Measurements from ENCODE around the gene CSAD.

CSAD gene

DNA sequence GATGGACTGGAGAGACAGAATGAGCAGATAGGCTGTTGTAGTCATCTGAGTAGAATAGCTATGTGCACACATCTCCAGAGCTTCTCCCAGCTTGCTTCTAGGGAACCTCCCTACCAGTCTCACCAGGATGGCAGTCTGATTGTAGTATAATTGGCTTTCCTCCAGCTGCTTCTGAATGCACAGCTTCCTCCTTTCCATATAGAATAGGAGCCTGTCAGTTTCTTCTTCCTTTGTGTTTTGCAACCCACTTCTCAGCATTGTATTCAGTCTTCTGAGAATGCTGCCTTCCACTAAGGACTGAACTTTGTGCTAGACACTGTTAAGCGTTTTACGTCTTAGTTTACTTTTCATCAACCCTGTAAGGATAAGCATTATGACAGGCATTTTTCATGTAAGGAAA, 2.2 kb upstream of the CSAD start:
- H4K91ac ChIP-seq (ENCODE audit: low read length), result no peak overlapping the region
- H2AK5ac ChIP-seq (ENCODE audit: low read length, severe bottlenecking), result no peak overlapping the region
- H3K9me3 ChIP-seq (ENCODE audit: control insufficient read depth, low read length), result no peaks in the 10 kb centered on the region
- no peak overlapping the region for H4K8ac ChIP-seq (ENCODE audit: low read length)
- H3K27me3 ChIP-seq (ENCODE audit: control insufficient read depth in 1 of 2, insufficient read depth in 1 of 2, low read length in 2 of 2), result no peaks in the 10 kb centered on the region
- H3K9ac ChIP-seq (ENCODE audit: low read length), result peak overlapping the region; percentile 98
- H3K18ac ChIP-seq (ENCODE audit: low read depth in 1 of 2, low read length in 2 of 2), result no peak overlapping the region
- H2BK12ac ChIP-seq (ENCODE audit: low read length in 2 of 2), result no peak overlapping the region
- no peak for DNase-seq
- no peak overlapping the region for H3K23ac ChIP-seq (ENCODE audit: low read length in 2 of 2)
- no peak overlapping the region for H2AFZ ChIP-seq (ENCODE audit: low read depth, low read length)
- WGBS, result no CpG with 5 or more reads among the region's 2 CpGs
- H3K4me3 ChIP-seq (ENCODE audit: insufficient read depth in 1 of 2, low read depth in 1 of 2, low read length in 2 of 2), result peak overlapping the region in 1 of 2 experiments; percentile 89
- peaks cover 35 to 62% of the 10 kb centered on the region in 2 experiments for H3K36me3 ChIP-seq (ENCODE audit: control insufficient read depth in 1 of 2, insufficient read depth in 2 of 2, low read depth in 1 of 2, low read length in 2 of 2)
- H3K27ac ChIP-seq (ENCODE audit: low read length, poor library complexity, severe bottlenecking), result no peak overlapping the region
- peaks cover 29% of the 10 kb centered on the region for H3K79me1 ChIP-seq (replicated peaks; ENCODE audit: low read length, poor library complexity, severe bottlenecking)
- H2BK5ac ChIP-seq (ENCODE audit: low read depth, low read length, poor library complexity, severe bottlenecking), result no peak overlapping the region
- no peak overlapping the region for H2BK15ac ChIP-seq (ENCODE audit: low read depth, poor library complexity, severe bottlenecking)
- H3K4me1 ChIP-seq (ENCODE audit: control insufficient read depth, insufficient read depth, low read depth, low read length), result peaks cover 5% of the 10 kb centered on the region
- H2BK120ac ChIP-seq (ENCODE audit: low read depth, low read length), result no peak overlapping the region
- H3K4ac ChIP-seq (ENCODE audit: low read depth in 1 of 2, low read length in 2 of 2), result no peak overlapping the region
- peak overlapping the region; percentile 7 for H3K4me2 ChIP-seq (ENCODE audit: low read length, poor library complexity, severe bottlenecking)
- H3K14ac ChIP-seq (ENCODE audit: low read length in 2 of 2), result no peak overlapping the region

DNA sequence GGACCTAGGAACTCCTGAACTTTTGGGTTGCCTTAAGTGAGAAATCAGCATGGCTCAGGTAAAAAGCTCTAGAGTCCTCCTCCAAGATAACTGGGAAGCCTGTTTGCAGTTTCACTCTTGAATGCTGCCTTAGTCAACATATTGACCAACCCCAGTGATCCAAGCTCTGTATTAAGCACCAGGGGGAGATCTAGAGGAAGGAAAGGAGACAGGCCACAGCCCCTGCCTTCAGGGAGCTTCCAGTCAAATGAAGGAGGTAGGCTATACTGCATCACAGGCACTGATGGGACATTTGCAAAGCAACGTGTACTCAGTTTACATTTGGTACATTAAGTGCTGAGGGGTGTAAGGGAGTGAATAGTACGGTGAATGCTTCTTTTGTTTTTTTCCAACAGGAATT, 1.2 kb upstream of the CSAD start:
- no peak overlapping the region for H2AFZ ChIP-seq (ENCODE audit: low read depth, low read length)
- H3K14ac ChIP-seq (ENCODE audit: low read length in 2 of 2), result no peak overlapping the region
- peak overlapping the region in 1 of 2 experiments; percentile 89 for H3K4me3 ChIP-seq (ENCODE audit: insufficient read depth in 1 of 2, low read depth in 1 of 2, low read length in 2 of 2)
- no peaks in the 10 kb centered on the region for H3K9me3 ChIP-seq (ENCODE audit: control insufficient read depth, low read length)
- H3K23ac ChIP-seq (ENCODE audit: low read length in 2 of 2), result no peak overlapping the region
- H3K79me1 ChIP-seq (replicated peaks; ENCODE audit: low read length, poor library complexity, severe bottlenecking), result peaks cover 29% of the 10 kb centered on the region
- peak; percentile 23 for DNase-seq
- no peaks in the 10 kb centered on the region for H3K27me3 ChIP-seq (ENCODE audit: control insufficient read depth in 1 of 2, insufficient read depth in 1 of 2, low read length in 2 of 2)
- H2BK12ac ChIP-seq (ENCODE audit: low read length in 2 of 2), result no peak overlapping the region
- peak overlapping the region; percentile 22 for H4K8ac ChIP-seq (ENCODE audit: low read length)
- no peak overlapping the region for H2AK5ac ChIP-seq (ENCODE audit: low read length, severe bottlenecking)
- H3K27ac ChIP-seq (ENCODE audit: low read length, poor library complexity, severe bottlenecking), result peak overlapping the region; percentile 19
- H3K4me2 ChIP-seq (ENCODE audit: low read length, poor library complexity, severe bottlenecking), result peak overlapping the region; percentile 86
- H2BK120ac ChIP-seq (ENCODE audit: low read depth, low read length), result no peak overlapping the region
- peaks cover 5% of the 10 kb centered on the region for H3K4me1 ChIP-seq (ENCODE audit: control insufficient read depth, insufficient read depth, low read depth, low read length)
- no peak overlapping the region for H3K18ac ChIP-seq (ENCODE audit: low read depth in 1 of 2, low read length in 2 of 2)
- H2BK15ac ChIP-seq (ENCODE audit: low read depth, poor library complexity, severe bottlenecking), result no peak overlapping the region
- H4K91ac ChIP-seq (ENCODE audit: low read length), result no peak overlapping the region
- H3K4ac ChIP-seq (ENCODE audit: low read depth in 1 of 2, low read length in 2 of 2), result no peak overlapping the region
- 98% methylated on average over 2 of the region's 2 CpGs for WGBS
- H3K36me3 ChIP-seq (ENCODE audit: control insufficient read depth in 1 of 2, insufficient read depth in 2 of 2, low read depth in 1 of 2, low read length in 2 of 2), result peaks cover 26 to 53% of the 10 kb centered on the region in 2 experiments
- no peak overlapping the region for H2BK5ac ChIP-seq (ENCODE audit: low read depth, low read length, poor library complexity, severe bottlenecking)
- H3K9ac ChIP-seq (ENCODE audit: low read length), result peak overlapping the region; percentile 98

DNA sequence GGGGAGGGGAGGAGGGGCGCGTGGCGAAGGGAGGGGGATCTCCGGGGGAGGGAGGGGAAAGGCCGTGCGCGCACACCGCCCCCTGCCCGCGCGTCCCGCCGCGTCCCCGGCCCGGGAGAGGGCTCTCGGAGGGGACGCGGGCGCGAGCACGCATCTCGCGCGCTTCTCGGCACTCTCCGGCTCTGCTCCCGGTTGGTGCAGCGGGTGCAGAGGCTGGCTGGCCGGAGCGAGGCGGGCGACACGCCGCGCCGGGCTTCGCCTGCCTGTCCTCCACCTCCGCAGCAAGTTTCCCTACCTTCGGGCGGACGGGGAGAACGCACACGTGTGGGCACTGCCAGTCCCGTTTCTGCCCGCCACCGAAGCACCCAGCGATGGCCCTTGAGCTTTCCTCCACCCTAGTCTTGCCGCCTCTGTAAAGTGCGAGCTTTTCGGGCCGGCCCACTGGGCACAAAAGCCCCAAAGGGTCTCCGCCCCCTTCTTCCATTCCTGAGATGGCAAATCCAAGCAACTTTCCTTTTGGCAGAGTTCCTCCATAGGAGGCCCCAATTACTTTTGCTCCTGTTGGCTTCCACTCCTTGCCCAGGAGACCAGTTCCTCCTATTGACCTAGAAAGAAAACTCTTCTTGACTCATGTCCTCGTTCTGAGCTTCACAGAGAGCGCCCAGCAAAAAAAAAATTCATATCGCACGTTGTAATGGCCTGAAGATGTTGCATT, 363 bp upstream of the CSAD start:
- Histone ChIP-seq H3K27me3 (ENCODE audit: control insufficient read depth in 1 of 2, insufficient read depth in 1 of 2, low read length in 2 of 2) (no peaks in the 10 kb centered on the region), H3K9me3 (ENCODE audit: control insufficient read depth, low read length) (no peaks in the 10 kb centered on the region), H2BK120ac (ENCODE audit: low read depth, low read length) (peak overlapping the region; percentile 94), H2AFZ (ENCODE audit: low read depth, low read length) (peak overlapping the region; percentile 90), H2AK5ac (ENCODE audit: low read length, severe bottlenecking) (no peak overlapping the region), H3K4me1 (ENCODE audit: control insufficient read depth, insufficient read depth, low read depth, low read length) (peaks cover 5% of the 10 kb centered on the region), H3K23ac (ENCODE audit: low read length in 2 of 2) (peak overlapping the region in 1 of 2 experiments; percentile 57), H3K4me2 (ENCODE audit: low read length, poor library complexity, severe bottlenecking) (peak overlapping the region; percentile 86), H3K18ac (ENCODE audit: low read depth in 1 of 2, low read length in 2 of 2) (peak overlapping the region; percentile 58 to 99), H2BK15ac (ENCODE audit: low read depth, poor library complexity, severe bottlenecking) (peak overlapping the region; percentile 26), H3K79me1 (replicated peaks; ENCODE audit: low read length, poor library complexity, severe bottlenecking) (peaks cover 30% of the 10 kb centered on the region), H3K4ac (ENCODE audit: low read depth in 1 of 2, low read length in 2 of 2) (peak overlapping the region; percentile 98 to 100), H3K14ac (ENCODE audit: low read length in 2 of 2) (peak overlapping the region in 1 of 2 experiments; percentile 100), H3K9ac (ENCODE audit: low read length) (peak overlapping the region; percentile 98), H4K91ac (ENCODE audit: low read length) (peak overlapping the region; percentile 82), H3K4me3 (ENCODE audit: insufficient read depth in 1 of 2, low read depth in 1 of 2, low read length in 2 of 2) (peak overlapping the region; percentile 89 to 95), H2BK12ac (ENCODE audit: low read length in 2 of 2) (no peak overlapping the region), H3K27ac (ENCODE audit: low read length, poor library complexity, severe bottlenecking) (peak overlapping the region; percentile 79), H2BK5ac (ENCODE audit: low read depth, low read length, poor library complexity, severe bottlenecking) (peak overlapping the region; percentile 52), H4K8ac (ENCODE audit: low read length) (peak overlapping the region; percentile 98), H3K36me3 (ENCODE audit: control insufficient read depth in 1 of 2, insufficient read depth in 2 of 2, low read depth in 1 of 2, low read length in 2 of 2) (peaks cover 22 to 44% of the 10 kb centered on the region in 2 experiments)
- DNase-seq, result peak; percentile 83
- 5% methylated on average over 34 of the region's 57 CpGs for WGBS

DNA sequence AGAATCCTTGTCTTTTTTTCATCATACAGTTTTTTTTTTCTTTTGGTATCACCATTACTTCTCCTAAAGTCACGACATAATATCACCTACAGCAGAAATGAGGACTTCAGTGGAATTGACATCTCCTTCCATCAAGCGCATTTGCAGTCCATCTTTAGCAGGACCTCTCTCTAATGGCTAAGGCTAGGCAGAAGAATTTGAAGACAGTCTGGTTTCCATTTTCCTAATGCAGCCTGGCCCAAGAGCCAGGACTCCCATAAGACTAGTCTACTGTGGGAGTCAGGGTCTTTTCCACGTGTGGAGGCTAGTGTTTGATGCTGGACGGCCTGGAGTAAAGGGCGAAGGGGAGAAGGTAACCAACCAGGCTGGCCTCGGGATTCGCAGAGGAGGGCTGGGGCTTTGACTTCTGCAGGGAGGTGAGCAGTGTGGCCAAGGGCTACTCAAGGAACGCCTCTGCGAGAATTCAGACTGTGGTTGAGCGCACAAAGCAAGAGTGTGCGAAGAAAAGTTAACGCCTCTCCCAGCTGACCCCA, 972 bp downstream of the CSAD start:
- peaks cover 14 to 31% of the 10 kb centered on the region in 2 experiments for H3K36me3 ChIP-seq (ENCODE audit: control insufficient read depth in 1 of 2, insufficient read depth in 2 of 2, low read depth in 1 of 2, low read length in 2 of 2)
- H4K91ac ChIP-seq (ENCODE audit: low read length), result peak overlapping the region; percentile 82
- peak overlapping the region; percentile 94 for H2AFZ ChIP-seq (ENCODE audit: low read depth, low read length)
- 18% methylated on average over 12 of the region's 12 CpGs for WGBS
- H3K18ac ChIP-seq (ENCODE audit: low read depth in 1 of 2, low read length in 2 of 2), result peak overlapping the region; percentile 86 to 94
- peak overlapping the region in 1 of 2 experiments; percentile 95 for H3K14ac ChIP-seq (ENCODE audit: low read length in 2 of 2)
- peak overlapping the region; percentile 64 for H2BK120ac ChIP-seq (ENCODE audit: low read depth, low read length)
- peak overlapping the region; percentile 86 to 94 for H3K4ac ChIP-seq (ENCODE audit: low read depth in 1 of 2, low read length in 2 of 2)
- H3K4me1 ChIP-seq (ENCODE audit: control insufficient read depth, insufficient read depth, low read depth, low read length), result peaks cover 9% of the 10 kb centered on the region
- H2BK5ac ChIP-seq (ENCODE audit: low read depth, low read length, poor library complexity, severe bottlenecking), result peak overlapping the region; percentile 88
- H2BK12ac ChIP-seq (ENCODE audit: low read length in 2 of 2), result peak overlapping the region in 1 of 2 experiments; percentile 18
- peak overlapping the region; percentile 89 to 95 for H3K4me3 ChIP-seq (ENCODE audit: insufficient read depth in 1 of 2, low read depth in 1 of 2, low read length in 2 of 2)
- H2BK15ac ChIP-seq (ENCODE audit: low read depth, poor library complexity, severe bottlenecking), result no peak overlapping the region
- peak overlapping the region; percentile 84 for H2AK5ac ChIP-seq (ENCODE audit: low read length, severe bottlenecking)
- peak overlapping the region in 1 of 2 experiments; percentile 54 for H3K23ac ChIP-seq (ENCODE audit: low read length in 2 of 2)
- no peaks in the 10 kb centered on the region for H3K9me3 ChIP-seq (ENCODE audit: control insufficient read depth, low read length)
- peak overlapping the region; percentile 98 for H3K9ac ChIP-seq (ENCODE audit: low read length)
- peak overlapping the region; percentile 96 for H3K4me2 ChIP-seq (ENCODE audit: low read length, poor library complexity, severe bottlenecking)
- H3K27me3 ChIP-seq (ENCODE audit: control insufficient read depth in 1 of 2, insufficient read depth in 1 of 2, low read length in 2 of 2), result no peaks in the 10 kb centered on the region
- H3K27ac ChIP-seq (ENCODE audit: low read length, poor library complexity, severe bottlenecking), result peak overlapping the region; percentile 99
- H4K8ac ChIP-seq (ENCODE audit: low read length), result peak overlapping the region; percentile 98
- H3K79me1 ChIP-seq (replicated peaks; ENCODE audit: low read length, poor library complexity, severe bottlenecking), result peaks cover 21% of the 10 kb centered on the region
- no peak for DNase-seq
